ENCODE data around the gene GNB1. TPM values are rescaled to one million over a fixed set of nuclear protein-coding genes. Genes with fewer than 3 reads are reported as not detected.

The GNB1 gene
- total and polyA plus RNA-seq, 3 experiments from 2014 or later: 114 to 470 (median 436) TPM

- Mint-ChIP-seq H3K27ac (peak overlapping the region in 6 of 8 donors; percentile 8 to 78 (median 45)), H3K9me3 (no peaks in the 10 kb centered on the region), H3K36me3 (peaks cover 0 to 50% (median 12%) of the 10 kb centered on the region in 3 donors), H3K4me1 (peaks cover 27 to 53% (median 38%) of the 10 kb centered on the region in 3 donors), H3K27me3 (peaks cover 0 to 1% of the 10 kb centered on the region in 2 donors), H3K4me3 (peak overlapping the region in 1 of 7 donors; percentile 49)
- DNase-seq: no peak
- Histone ChIP-seq H3K4me1 (ENCODE audit: insufficient read depth, low read length) (no peaks in the 10 kb centered on the region), H3K27me3 (ENCODE audit: insufficient read depth, low read length, poor library complexity, severe bottlenecking) (no peaks in the 10 kb centered on the region), H3K27ac (ENCODE audit: low read depth, low read length) (no peak overlapping the region), H3K4me3 (ENCODE audit: low read length) (no peak overlapping the region), H3K9me3 (ENCODE audit: low read length) (no peaks in the 10 kb centered on the region), H3K36me3 (ENCODE audit: insufficient read depth, low read length) (peaks cover 11% of the 10 kb centered on the region)
- ChIA-PET POLR2A (no interaction called here), CTCF (no interaction called here)
Observed at GRCh38 chr1:1826356-1827088, 64.4 kb downstream of the GNB1 start.

- Histone ChIP-seq H3K4me1 (ENCODE audit: insufficient read depth, low read length) (no peaks in the 10 kb centered on the region), H3K36me3 (ENCODE audit: insufficient read depth, low read length) (peaks cover 17% of the 10 kb centered on the region), H3K27me3 (ENCODE audit: insufficient read depth, low read length, poor library complexity, severe bottlenecking) (no peaks in the 10 kb centered on the region), H3K9me3 (ENCODE audit: low read length) (no peaks in the 10 kb centered on the region), H3K4me3 (ENCODE audit: low read length) (no peak overlapping the region), H3K27ac (ENCODE audit: low read depth, low read length) (no peak overlapping the region)
- Mint-ChIP-seq H3K9me3 (no peaks in the 10 kb centered on the region), H3K4me3 (peak overlapping the region in 1 of 7 donors; percentile 10), H3K27me3 (peaks cover 0 to 1% of the 10 kb centered on the region in 2 donors), H3K4me1 (peaks cover 31 to 61% (median 43%) of the 10 kb centered on the region in 3 donors), H3K36me3 (peaks cover 0 to 59% (median 11%) of the 10 kb centered on the region in 3 donors), H3K27ac (peak overlapping the region; percentile 4 to 88 (median 65))
- POLR2A ChIA-PET: no interaction called here
- no peak for DNase-seq
- CTCF ChIA-PET: no interaction called here
Observed at GRCh38 chr1:1825217-1825616, 65.7 kb downstream of the GNB1 start.

GRCh38 chr1:1819762-1820161 is 71.1 kb downstream of the GNB1 start:
- Mint-ChIP-seq H3K4me1 (peaks cover 12 to 30% (median 13%) of the 10 kb centered on the region in 3 donors), H3K9me3 (no peaks in the 10 kb centered on the region), H3K4me3 (no peak overlapping the region), H3K27me3 (peaks cover 0 to 1% of the 10 kb centered on the region in 2 donors), H3K36me3 (peaks cover 0 to 64% (median 6%) of the 10 kb centered on the region in 3 donors), H3K27ac (peak overlapping the region in 1 of 8 donors; percentile 43)
- H3K27ac ChIP-seq (ENCODE audit: low read depth, low read length): no peak overlapping the region
- ChIA-PET POLR2A (no interaction called here), CTCF (interaction anchor here (1.6 kb wide), 1 partner anchor 86 kb away, joined by 3 read pairs; no protein-coding TSS in a partner anchor)
- no peak overlapping the region for H3K4me3 ChIP-seq (ENCODE audit: low read length)
- no peaks in the 10 kb centered on the region for H3K27me3 ChIP-seq (ENCODE audit: insufficient read depth, low read length, poor library complexity, severe bottlenecking)
- H3K4me1 ChIP-seq (ENCODE audit: insufficient read depth, low read length): no peaks in the 10 kb centered on the region
- DNase-seq: no peak
- H3K36me3 ChIP-seq (ENCODE audit: insufficient read depth, low read length): peaks cover 39% of the 10 kb centered on the region
- H3K9me3 ChIP-seq (ENCODE audit: low read length): no peaks in the 10 kb centered on the region

GRCh38 chr1:1817221-1817620 is 73.7 kb downstream of the GNB1 start:
- ChIA-PET CTCF (no interaction called here), POLR2A (no interaction called here)
- Mint-ChIP-seq H3K36me3 (peaks cover 0 to 71% (median 8%) of the 10 kb centered on the region in 3 donors), H3K27ac (peak overlapping the region in 2 of 8 donors; percentile 54 to 56), H3K9me3 (no peaks in the 10 kb centered on the region), H3K27me3 (no peaks in the 10 kb centered on the region), H3K4me1 (peaks cover 10 to 30% (median 12%) of the 10 kb centered on the region in 3 donors), H3K4me3 (no peak overlapping the region)
- Histone ChIP-seq H3K4me1 (ENCODE audit: insufficient read depth, low read length) (no peaks in the 10 kb centered on the region), H3K4me3 (ENCODE audit: low read length) (no peak overlapping the region), H3K9me3 (ENCODE audit: low read length) (no peaks in the 10 kb centered on the region), H3K27ac (ENCODE audit: low read depth, low read length) (no peak overlapping the region), H3K36me3 (ENCODE audit: insufficient read depth, low read length) (peaks cover 39% of the 10 kb centered on the region), H3K27me3 (ENCODE audit: insufficient read depth, low read length, poor library complexity, severe bottlenecking) (no peaks in the 10 kb centered on the region)
- DNase-seq: no peak

GRCh38 chr1:1815606-1816281 is 75.1 kb downstream of the GNB1 start:
- Histone ChIP-seq H3K27ac (ENCODE audit: low read depth, low read length) (no peak overlapping the region), H3K9me3 (ENCODE audit: low read length) (no peaks in the 10 kb centered on the region), H3K4me1 (ENCODE audit: insufficient read depth, low read length) (no peaks in the 10 kb centered on the region), H3K4me3 (ENCODE audit: low read length) (no peak overlapping the region), H3K27me3 (ENCODE audit: insufficient read depth, low read length, poor library complexity, severe bottlenecking) (no peaks in the 10 kb centered on the region), H3K36me3 (ENCODE audit: insufficient read depth, low read length) (peaks cover 34% of the 10 kb centered on the region)
- DNase-seq: no peak
- CTCF ChIA-PET: no interaction called here
- peak overlapping the region in 1 of 7 donors; percentile 44 for H3K4me3 Mint-ChIP-seq
- H3K27ac Mint-ChIP-seq: peak overlapping the region in 5 of 8 donors; percentile 33 to 92 (median 45)
- H3K9me3 Mint-ChIP-seq: no peaks in the 10 kb centered on the region
- H3K27me3 Mint-ChIP-seq: no peaks in the 10 kb centered on the region
- peaks cover 0 to 68% (median 8%) of the 10 kb centered on the region in 3 donors for H3K36me3 Mint-ChIP-seq
- POLR2A ChIA-PET: no interaction called here
- H3K4me1 Mint-ChIP-seq: peaks cover 9 to 24% (median 10%) of the 10 kb centered on the region in 3 donors

GRCh38 chr1:1809489-1809888 is 81.4 kb downstream of the GNB1 start:
- H3K27ac Mint-ChIP-seq: peak overlapping the region in 2 of 8 donors; percentile 19 to 75
- no peak overlapping the region for H3K4me3 ChIP-seq (ENCODE audit: low read length)
- H3K9me3 ChIP-seq (ENCODE audit: low read length): no peaks in the 10 kb centered on the region
- H3K36me3 Mint-ChIP-seq: peaks cover 0 to 69% (median 12%) of the 10 kb centered on the region in 3 donors
- ChIA-PET CTCF (no interaction called here), POLR2A (interaction anchor here (0.6 kb wide), 1 partner anchor 30 kb away, joined by 4 read pairs; no protein-coding TSS in a partner anchor)
- H3K36me3 ChIP-seq (ENCODE audit: insufficient read depth, low read length): peaks cover 24% of the 10 kb centered on the region
- H3K9me3 Mint-ChIP-seq: no peaks in the 10 kb centered on the region
- H3K27me3 ChIP-seq (ENCODE audit: insufficient read depth, low read length, poor library complexity, severe bottlenecking): no peaks in the 10 kb centered on the region
- H3K4me1 Mint-ChIP-seq: peaks cover 4 to 14% (median 8%) of the 10 kb centered on the region in 3 donors
- H3K27me3 Mint-ChIP-seq: no peaks in the 10 kb centered on the region
- no peak overlapping the region for H3K27ac ChIP-seq (ENCODE audit: low read depth, low read length)
- no peak overlapping the region for H3K4me3 Mint-ChIP-seq
- no peaks in the 10 kb centered on the region for H3K4me1 ChIP-seq (ENCODE audit: insufficient read depth, low read length)
- no peak for DNase-seq

- Histone ChIP-seq H3K9me3 (ENCODE audit: low read length) (no peaks in the 10 kb centered on the region), H3K27ac (ENCODE audit: low read depth, low read length) (no peak overlapping the region), H3K4me1 (ENCODE audit: insufficient read depth, low read length) (no peaks in the 10 kb centered on the region), H3K36me3 (ENCODE audit: insufficient read depth, low read length) (peaks cover 17% of the 10 kb centered on the region), H3K27me3 (ENCODE audit: insufficient read depth, low read length, poor library complexity, severe bottlenecking) (no peaks in the 10 kb centered on the region), H3K4me3 (ENCODE audit: low read length) (no peak overlapping the region)
- Mint-ChIP-seq H3K9me3 (no peaks in the 10 kb centered on the region), H3K27me3 (no peaks in the 10 kb centered on the region), H3K27ac (peak overlapping the region in 3 of 8 donors; percentile 43 to 60 (median 58)), H3K4me1 (peaks cover 4 to 20% (median 11%) of the 10 kb centered on the region in 3 donors), H3K4me3 (peak overlapping the region in 1 of 7 donors; percentile 38), H3K36me3 (peaks cover 0 to 67% (median 15%) of the 10 kb centered on the region in 3 donors)
- no peak for DNase-seq
- CTCF ChIA-PET: no interaction called here
- POLR2A ChIA-PET: no interaction called here
Observed at GRCh38 chr1:1808206-1808605, 82.7 kb downstream of the GNB1 start.

GRCh38 chr1:1806890-1807289 is 84.0 kb downstream of the GNB1 start:
- no peak overlapping the region for H3K27ac ChIP-seq (ENCODE audit: low read depth, low read length)
- H3K27me3 Mint-ChIP-seq: no peaks in the 10 kb centered on the region
- no peaks in the 10 kb centered on the region for H3K9me3 ChIP-seq (ENCODE audit: low read length)
- H3K27me3 ChIP-seq (ENCODE audit: insufficient read depth, low read length, poor library complexity, severe bottlenecking): no peaks in the 10 kb centered on the region
- no peak for DNase-seq
- H3K36me3 ChIP-seq (ENCODE audit: insufficient read depth, low read length): peaks cover 24% of the 10 kb centered on the region
- peaks cover 11 to 24% (median 20%) of the 10 kb centered on the region in 3 donors for H3K4me1 Mint-ChIP-seq
- H3K4me3 ChIP-seq (ENCODE audit: low read length): no peak overlapping the region
- peaks cover 0 to 66% (median 18%) of the 10 kb centered on the region in 3 donors for H3K36me3 Mint-ChIP-seq
- no peak overlapping the region for H3K4me3 Mint-ChIP-seq
- CTCF ChIA-PET: interaction anchor here (1.1 kb wide), 1 partner anchor 99 kb away, joined by 3 read pairs; no protein-coding TSS in a partner anchor
- no peaks in the 10 kb centered on the region for H3K4me1 ChIP-seq (ENCODE audit: insufficient read depth, low read length)
- H3K9me3 Mint-ChIP-seq: no peaks in the 10 kb centered on the region
- peak overlapping the region in 1 of 8 donors; percentile 17 for H3K27ac Mint-ChIP-seq
- POLR2A ChIA-PET: no interaction called here

Data from CD8-positive, alpha-beta memory T cell (primary cell).